HG03159 (cell line): ENCODE data around the gene PRKCA.
"Not testable (repeated sequence)": the region's sequence is repeated elsewhere in the genome, so short reads cannot be mapped to it uniquely, and the experiment has no call there.

Experiments used
- ATAC-seq: cut with Tn5 transposase; IDR thresholded peaks from one replicate; pipeline ENCODE4 v1.9.1; 2021; ENCODE audit warnings: mild to moderate bottlenecking, moderate library complexity; ENCODE audit not compliant: unreplicated experiment

PRKCA gene

DNA sequence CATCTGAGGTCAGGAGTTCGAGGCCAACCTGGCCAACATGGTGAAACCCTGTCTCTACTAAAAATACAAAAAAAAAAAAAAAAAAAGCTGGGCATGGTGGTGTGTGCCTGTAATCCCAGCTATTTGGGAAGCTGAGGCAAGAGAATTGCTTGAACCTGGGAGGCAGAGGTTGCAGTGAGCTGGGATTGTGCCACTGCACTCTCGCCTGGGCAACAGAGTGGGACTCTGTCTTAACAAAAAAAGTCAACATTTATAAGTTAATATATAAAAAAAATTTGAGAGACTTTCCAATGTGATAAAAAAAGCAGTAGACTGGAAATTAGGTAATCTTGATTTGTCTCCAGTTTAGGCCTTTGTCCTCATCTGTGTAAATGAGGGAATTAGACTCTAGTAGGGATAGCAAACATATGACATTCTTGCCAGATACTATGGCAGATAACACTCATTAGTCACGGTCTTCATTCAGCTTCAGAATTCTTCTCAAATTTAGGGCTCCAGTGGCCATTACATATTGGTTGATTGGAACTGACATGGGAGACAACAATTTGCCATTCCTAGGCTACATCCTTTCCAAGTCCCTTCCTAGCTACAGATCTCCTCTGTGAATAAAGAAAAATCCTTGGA is 22.1 kb downstream of the PRKCA start:
- not testable (repeated sequence) for ATAC-seq

DNA sequence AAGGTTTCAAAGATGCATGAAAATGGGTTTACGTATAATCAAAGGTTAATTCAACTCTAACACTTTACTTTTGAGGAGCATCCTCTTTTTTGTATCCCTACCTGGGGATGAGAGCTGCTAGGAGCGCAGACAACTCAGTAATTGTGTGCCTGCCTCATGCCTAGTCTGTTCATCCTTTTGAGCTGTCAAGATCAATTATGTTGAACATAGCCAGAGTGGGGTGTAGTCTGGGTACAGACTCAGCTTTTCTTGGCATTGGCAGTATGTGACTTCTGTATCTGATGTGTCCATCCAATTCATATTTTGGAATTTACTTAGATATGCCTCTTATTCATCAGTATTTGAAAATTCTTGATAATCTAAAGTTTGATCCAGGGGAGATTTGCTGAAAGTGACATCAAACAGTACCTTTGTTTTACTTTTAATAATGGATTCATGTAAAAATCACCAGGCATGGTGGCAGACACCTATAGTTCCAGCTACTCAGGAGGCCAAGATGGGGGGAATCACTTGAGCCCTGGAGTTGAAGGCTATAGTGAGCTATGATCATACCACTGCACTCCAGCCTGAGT is 24.1 kb downstream of the PRKCA start:
- ATAC-seq: no peak

DNA sequence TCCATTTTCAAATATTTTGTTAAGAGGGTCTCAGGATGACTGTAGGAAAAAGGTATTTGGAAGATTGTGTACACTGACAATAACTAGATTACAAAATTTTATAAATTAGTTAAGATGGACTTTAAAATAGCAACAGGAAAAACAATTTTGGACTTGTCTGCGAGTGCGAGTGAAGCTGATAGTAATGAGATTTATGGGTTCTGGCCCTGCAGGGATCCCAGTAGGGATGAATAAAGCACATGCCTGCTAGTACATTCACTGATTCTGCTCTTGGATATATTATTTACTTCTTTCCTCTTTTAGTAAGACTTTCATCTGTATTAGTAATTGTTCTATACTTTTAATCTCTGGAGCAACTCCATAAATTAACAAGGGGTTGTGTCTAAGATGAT is 28.2 kb downstream of the PRKCA start:
- ATAC-seq: no peak

DNA sequence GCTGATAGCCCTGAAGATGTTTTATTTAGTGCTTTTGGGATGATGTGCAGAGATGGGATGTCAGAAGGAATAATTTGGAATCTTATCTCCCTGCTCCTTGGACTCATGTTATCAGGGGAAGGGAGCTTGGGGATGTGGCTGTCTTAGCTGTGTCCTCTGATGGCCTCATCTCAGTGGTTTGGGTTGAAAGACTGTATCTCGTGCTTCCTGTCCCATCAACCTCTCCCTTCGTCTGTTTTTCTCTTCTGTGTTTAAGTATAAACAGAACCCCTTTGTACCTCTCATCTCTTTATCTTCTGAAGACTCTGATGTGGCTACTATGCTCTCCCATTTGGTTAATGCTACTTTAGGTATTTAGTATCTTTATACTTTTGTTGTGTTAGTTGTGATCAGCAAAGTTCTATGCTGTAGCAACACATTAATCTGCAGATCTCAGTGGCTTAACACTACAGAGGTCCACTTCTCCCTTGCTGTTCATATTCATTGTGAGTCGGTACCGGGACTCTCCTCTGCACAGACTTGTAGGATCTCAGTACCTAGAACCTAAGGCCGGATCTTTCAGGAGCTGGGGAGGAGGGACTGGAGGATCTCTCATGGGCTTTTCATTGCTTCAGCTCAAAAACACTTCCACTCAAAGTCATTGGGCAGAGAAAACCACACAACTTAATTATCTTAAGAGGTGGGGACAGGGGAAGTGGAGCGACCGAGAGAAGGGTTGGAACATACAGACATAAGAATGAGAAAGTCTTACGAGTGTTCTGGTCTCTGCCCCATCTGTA is 28.8 kb downstream of the PRKCA start:
- ATAC-seq: no peak

DNA sequence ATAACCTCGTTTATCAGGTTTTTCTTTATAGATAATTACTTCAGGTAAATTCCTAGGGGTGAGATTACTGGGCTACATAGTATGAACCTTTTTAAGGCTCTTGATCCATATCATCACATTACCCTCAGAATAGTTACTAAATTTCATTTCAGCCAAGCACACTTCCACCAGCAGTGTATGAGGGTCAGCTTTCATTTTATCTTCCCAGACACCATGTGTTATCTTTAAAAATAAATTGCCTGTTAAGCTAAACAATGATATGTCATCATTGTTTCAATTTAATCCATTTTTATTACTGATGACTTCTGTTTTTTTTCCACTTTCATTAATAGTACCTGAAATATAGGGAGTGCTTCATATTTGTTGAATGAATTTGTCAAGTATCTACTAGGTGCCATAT is 33.4 kb downstream of the PRKCA start:
- ATAC-seq: no peak

DNA sequence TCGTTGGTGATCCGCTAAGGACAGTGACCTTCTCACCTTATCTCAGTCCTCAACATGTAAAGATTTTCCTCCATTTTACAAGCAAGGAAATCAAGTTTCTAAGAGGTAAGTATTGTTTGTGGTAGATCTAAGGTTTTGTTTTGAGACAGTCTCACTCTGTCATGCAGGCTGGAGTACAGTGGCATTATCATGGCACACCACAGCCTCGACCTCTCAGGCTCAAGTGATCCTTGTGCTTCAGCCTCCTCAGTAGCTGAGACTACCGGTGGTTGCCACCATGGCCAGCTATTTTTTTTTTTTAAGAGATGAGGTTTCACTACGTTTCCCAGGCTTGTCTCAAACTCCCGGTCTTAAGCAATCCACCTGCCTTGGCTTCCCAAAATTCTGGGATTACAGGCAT is 34.9 kb downstream of the PRKCA start:
- no peak for ATAC-seq

DNA sequence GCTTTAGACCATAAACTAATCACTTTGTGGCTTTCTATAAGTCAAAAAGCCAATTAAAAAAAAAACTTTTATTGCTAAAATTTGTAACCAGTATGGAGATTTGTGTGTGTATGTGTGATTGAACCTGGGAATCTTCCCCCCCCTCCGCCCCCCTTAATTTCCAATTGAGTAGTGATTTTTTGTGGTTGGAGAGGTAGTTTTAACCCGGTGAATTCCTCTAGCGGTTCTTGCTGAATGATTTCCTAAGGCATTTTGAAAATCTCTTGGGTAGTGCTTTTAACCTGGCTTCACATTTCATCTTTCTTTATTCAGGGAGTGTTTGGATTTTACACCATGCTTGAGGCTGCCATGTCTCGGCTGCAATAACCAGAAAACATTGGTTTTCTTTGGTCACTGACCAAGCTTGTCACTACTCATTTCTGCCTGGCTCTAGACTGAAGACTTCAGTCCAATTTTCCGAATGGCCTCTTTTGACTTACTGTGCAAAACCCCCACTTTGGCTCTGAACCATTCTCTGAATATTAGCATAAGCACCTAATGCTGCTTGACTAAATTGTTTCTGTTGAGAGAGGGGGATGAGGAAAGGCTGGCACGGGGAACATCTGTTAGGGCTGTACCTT is 35.6 kb downstream of the PRKCA start:
- no peak for ATAC-seq

DNA sequence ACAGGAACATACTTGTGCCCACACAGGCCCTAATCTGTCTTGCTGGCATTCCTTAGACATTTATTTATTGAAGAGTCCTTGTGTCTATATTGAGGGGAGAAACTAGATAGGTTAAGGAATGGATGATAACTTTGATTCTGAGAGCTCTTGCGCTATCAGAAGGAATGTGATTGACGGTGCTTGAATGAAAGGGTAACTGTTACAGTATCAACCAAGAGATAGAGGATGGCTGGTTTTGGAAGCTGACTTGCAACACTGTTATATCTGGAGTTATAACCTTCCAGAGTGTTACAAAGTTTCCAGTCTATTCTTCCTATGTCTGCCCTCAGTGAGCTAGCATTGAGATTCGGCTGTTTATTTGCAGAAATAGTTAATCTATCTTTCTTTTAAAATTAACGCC is 36.5 kb downstream of the PRKCA start:
- no peak for ATAC-seq

DNA sequence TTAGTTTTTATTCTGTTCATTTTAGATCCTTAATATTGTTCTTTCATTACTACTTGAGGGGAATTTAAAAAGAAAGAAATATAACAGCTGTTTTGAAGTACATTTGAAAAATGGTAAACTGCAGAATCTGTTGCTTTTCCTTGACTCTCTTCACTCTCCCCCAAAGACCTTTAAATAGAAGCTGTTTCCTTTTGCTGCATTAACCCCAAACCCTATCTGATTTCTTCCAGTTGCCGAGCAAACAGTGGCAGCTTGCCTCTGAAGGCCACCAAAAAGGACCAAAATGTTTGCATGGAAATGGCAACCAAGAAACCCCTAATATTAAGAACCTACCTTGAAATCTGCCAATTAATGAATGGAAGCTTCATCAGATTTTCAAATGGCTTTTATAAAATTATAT is 37.1 kb downstream of the PRKCA start:
- ATAC-seq: no peak

DNA sequence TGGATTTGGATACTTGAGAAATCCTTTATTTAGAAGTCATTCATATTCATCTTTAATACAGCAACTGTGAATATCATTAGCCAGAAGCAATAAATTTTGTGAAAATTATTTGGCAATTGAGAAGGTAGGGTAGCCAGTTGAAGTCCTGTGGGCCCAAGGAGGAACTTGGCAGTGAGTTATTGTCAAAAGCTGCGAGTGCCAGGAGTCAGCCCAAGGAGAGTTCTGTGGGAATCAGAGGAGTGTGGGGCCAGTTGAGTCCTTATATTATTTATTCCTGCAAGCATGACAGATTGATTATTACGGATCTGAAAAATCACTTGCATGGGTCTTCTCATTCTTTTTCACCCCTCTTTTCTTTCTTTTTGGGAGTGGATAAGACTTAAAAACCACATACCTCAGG is 38.3 kb downstream of the PRKCA start:
- no peak for ATAC-seq

DNA sequence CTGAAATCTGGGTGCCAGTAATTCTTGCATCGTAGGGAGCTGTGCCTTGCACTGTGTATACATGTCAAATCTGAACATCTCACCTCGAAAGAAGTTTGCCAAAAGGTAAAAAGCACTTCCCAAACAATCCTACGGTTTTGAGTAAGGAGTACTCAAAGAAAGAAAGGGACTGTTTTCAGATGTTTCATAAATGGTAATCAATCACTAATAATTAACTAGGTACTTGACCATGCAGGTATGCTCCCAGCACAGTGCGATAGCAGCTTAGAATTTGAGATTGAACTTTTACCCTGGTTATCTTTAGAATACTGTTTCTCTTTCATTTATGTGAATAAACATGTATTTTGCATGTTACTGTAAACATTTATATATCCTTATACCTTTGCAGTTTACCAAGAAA is 39.0 kb downstream of the PRKCA start:
- no peak for ATAC-seq

DNA sequence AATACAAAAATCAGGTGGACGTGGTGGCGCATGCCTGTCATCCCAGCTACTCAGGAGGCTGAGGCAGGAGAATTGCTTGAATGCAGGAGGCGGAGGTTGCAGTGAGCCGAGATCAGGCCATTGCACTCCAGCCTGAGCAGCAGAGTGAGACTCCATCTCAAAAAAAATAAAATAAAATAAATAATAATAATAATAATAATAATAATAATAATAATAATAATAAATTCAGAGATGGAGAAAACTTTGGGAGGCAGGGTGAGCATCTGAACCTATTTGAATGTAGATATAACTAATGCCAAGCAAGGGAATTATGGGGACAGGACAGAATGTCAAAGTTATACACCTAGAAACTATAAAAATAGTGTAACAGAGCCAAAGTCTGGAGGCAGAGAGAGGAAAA is 39.9 kb downstream of the PRKCA start:
- not testable (repeated sequence) for ATAC-seq

DNA sequence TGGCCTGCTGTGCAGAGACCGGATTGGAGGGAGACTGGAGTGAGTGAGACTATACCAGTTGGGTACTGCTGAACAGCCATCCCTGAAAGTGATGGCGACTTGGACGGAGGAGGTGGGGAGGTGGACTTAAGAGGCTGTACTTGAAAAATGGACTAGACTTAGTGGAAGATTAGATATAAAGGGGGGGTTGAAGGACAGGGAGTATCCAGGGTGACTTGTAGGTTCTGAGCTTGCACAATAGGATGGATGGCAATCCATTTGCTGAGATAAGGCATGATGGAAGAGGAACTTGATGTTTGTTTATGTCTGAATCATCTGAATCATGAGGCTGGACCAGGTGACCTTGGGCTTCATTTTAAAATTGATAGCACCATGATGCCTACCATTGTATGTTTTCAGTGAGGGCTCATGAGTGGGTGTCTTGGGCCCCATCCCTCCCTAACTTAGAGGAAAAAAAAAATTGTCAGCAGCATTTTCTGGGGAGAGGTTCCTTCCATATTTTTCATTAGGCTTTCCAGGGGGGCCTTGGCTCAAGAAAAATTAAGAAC is 41.2 kb downstream of the PRKCA start:
- no peak for ATAC-seq

DNA sequence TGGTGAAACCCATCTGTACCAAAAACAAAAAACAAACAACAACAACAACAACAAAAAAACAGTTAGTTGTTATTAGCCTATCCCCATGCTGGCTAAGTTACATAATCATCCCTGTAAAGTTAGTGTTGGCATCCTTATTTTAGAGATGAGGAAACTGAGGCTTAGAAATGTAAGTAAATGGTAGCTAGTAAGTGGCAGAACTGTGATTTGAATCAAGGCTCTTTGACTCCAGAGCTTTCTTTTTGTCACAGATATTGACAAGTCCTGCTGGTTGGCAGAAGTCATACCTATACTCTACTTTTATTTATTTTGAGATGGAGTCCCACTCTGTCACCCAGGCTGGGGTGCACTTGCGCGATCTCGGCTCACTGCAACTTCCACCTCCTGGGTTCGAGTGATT is 42.1 kb downstream of the PRKCA start:
- no peak for ATAC-seq

DNA sequence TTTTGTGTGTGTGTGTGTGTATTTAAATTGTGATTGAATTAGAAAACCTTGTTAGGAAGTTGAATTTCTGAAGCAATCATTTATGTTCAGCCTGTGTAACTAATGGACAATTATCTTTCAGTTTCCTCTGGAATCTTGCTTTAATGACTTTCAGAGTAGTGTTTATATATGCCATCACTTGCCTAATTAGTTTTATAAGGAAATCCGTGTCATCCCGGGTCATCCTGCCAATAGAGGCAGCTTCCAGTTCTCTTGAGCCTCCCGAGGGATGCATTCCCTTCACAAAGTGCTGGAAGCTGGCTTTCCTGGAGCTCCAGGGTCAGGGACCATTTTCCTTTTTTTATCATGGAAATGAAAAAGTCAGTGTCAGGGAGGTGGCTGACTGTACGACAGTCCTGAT is 42.9 kb downstream of the PRKCA start:
- no peak for ATAC-seq

DNA sequence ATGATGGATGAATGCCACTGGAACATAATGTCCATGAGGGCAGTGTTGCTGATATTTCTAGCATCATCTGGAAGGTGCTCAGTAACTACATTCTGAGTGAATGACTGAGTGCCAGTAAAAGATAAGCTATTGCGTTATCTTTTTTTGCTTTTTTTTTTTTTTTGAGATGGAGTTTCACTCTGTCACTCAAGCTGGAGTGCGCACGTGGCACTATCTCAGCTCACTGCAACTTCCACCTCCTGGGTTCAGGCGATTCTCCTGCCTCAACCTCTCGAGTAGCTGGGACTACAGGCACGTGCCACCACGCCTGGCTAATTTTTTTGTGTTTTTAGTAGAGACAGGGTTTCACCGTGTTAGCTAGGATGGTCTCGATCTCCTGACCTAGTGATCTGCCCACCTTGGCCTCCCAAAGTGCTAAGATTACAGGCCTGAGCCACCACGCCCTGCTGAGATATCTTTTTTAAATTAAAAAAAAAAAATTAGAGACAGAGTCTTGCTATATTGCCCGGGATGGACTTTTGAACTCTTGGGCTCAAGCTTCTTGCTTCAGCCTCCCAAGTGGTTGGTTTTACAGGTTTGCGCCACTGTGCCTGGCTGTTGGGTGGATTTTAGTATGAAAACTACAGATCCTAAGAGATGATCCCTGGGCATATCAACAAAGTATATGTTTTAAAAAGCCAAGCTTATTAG is 43.7 kb downstream of the PRKCA start:
- not testable (repeated sequence) for ATAC-seq

DNA sequence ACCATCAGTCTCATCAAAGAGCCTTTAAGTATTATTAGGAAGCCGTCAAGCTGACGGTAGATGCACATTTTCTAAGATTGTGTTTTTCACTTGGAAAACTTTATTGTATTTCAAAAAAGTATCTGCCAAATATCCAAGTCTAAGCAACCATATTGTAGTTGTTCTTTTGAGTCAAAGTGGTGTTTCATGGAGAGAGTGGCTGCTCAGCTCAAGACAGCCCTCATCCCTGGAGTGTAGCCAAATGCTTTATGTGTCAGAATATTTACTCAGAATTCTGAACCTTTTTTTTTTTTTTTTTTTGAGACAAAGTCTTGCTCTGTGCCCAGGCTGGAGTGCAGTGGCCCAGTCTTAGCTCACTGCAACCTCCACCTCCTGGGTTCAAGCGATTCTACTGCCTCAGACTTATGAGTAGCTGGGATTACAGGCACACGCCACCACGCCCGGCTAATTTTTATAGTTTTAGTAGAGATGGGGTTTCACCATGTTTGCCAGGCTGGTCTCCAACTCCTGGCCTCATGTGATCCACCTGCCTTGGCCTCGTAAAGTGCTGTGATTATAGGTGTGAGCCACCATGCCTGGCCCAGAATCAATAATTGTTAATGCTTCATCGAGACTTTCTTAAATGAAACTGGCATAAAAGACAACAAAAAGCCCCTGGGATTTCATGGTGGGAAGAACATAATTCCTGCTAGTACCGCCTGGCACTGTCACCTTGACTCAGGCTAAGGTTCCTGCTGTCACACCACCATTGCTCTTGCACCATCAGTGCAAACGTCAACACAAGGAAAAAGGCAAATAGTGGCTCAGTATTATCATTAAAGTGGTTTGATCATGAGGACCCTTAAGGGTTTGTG is 45.5 kb downstream of the PRKCA start:
- ATAC-seq: no peak

DNA sequence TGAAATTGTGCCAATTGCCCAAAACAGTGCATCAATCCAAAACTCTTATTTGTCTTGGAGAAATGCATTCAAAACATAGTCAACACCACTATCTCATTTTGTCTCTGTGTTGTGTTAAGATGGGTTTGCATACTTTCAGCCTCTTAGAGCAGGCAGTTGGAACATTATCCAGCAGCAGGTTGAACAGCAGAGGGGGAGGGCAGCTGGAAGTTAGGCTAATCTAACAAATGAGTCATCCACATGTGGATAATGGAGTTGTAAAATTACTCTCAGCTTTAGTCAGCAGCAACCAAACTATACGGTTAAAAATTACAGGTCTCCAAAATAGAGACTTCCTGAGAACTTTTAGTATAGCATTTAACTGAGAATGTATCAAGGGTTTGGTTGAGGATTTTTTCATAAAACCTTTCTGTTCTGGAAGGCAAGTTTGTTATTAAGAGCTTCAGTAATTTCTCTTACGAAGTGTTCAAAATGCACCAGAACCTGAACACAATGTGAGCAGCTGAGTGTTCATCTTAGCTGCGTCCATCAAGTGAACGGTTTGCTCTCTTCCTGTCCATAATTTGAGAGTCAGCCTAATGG is 46.3 kb downstream of the PRKCA start:
- ATAC-seq: no peak

DNA sequence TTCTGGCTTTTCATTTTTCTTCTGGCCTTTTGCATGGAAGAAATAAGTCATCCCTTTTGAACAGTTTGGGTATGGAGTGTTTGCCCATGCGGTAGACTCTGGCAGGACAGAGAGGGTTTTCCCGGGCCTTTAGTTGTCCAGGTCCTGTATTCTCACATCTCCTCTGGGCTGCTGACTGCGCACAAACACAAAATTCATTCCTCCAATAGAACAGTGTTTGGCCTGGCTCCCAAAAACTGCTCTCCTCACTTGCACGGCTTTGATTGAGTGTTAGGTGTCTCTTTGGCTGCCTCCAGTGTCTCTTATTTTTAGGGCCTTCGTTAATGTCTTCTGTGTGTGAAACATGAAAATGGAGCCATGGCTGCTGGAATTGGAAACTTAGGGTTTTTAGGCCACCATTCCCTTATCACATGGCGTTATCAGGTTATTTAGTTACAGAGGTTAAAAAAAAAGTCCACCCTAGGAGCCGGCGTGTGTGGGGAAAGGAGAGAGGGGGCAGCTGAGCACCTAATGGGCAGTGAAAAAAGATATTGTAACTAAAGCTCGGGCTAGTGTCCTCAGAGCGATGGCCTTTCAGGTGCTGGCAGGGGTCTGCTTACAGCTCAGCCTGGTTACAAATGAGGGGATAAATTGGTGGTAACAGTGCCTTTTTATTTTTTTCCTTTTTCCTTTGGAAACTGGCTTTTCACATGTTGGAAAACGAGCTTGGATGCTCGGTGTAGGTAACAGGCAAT is 47.3 kb downstream of the PRKCA start:
- no peak for ATAC-seq
